Measurements from ENCODE around the gene DCAF15.

DNA sequence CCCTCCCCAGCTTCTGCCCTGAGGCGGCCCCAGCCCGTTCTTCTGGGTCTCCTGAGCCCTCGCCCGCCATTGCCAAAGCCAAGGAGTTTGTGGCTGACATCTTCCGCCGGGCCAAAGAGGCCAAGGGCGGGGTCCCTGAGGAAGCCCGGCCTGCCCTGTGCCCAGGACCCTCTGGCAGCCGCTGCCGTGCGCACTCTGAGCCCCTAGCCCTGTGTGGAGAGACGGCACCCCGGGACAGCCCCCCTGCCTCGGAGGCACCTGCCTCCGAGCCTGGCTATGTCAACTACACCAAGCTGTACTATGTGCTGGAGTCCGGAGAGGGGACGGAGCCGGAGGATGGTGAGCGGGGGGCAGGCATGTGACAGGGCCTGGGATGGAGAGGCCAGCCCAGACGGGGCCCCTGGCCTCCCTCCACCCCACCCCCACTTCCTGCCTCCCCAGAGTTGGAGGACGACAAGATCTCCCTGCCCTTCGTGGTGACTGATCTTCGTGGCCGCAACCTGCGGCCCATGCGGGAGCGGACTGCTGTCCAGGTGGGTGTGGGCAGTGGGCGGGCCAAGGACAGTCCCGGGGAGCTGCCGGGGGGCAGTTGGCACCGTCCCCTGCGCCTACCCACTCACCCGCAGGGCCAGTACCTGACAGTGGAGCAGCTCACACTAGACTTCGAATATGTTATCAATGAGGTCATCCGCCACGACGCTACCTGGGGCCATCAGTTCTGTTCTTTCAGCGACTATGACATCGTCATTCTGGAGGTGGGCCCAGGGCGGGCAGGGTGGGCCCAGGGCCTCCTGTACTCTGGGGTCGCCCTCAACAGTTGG, 7.0 kb downstream of the DCAF15 start:
- TF ChIP-seq CTCF (IDR thresholded peaks at IDR 0.05) (no peak), POLR2A (IDR thresholded peaks at IDR 0.05) (no peak)

Measured in esophagus squamous epithelium (tissue), 4 donors.